GM18861 (cell line): ENCODE measurements around the gene IPCEF1.
A peak's percentile ranks its signal among the peaks of the same experiment; 100 is the strongest.
"Not testable (repeated sequence)": the region's sequence is repeated elsewhere in the genome, so short reads cannot be mapped to it uniquely, and the experiment has no call there.

ENCODE experiments used
- ATAC-seq: cut with Tn5 transposase; IDR thresholded peaks from one replicate; pipeline ENCODE4 v1.9.1; 2021; ENCODE audit not compliant: unreplicated experiment

IPCEF1 gene

GRCh38 chr6:154249499-154250298 lies 106.9 kb downstream of the IPCEF1 start:
- peak; percentile 79 for ATAC-seq

GRCh38 chr6:154247119-154247861 lies 109.3 kb downstream of the IPCEF1 start:
- peak; percentile 32 for ATAC-seq

- ATAC-seq, result no peak
Measured at GRCh38 chr6:154246723-154247118, 109.9 kb downstream of the IPCEF1 start.

GRCh38 chr6:154245506-154245905 lies 111.1 kb downstream of the IPCEF1 start:
- ATAC-seq, result no peak

GRCh38 chr6:154243793-154244750 lies 112.5 kb downstream of the IPCEF1 start:
- no peak for ATAC-seq

- ATAC-seq, result no peak
Measured at GRCh38 chr6:154242617-154243357, 113.8 kb downstream of the IPCEF1 start.

GRCh38 chr6:154241581-154241980 lies 115.0 kb downstream of the IPCEF1 start:
- ATAC-seq, result no peak

- ATAC-seq, result not testable (repeated sequence)
Measured at GRCh38 chr6:154241061-154241460, 115.5 kb downstream of the IPCEF1 start.

- no peak for ATAC-seq
Measured at GRCh38 chr6:154239392-154239791, 117.2 kb downstream of the IPCEF1 start.

GRCh38 chr6:154238831-154239230 lies 117.8 kb downstream of the IPCEF1 start:
- ATAC-seq, result no peak

GRCh38 chr6:154236646-154237301 lies 119.8 kb downstream of the IPCEF1 start:
- no peak for ATAC-seq

- peak; percentile 36 for ATAC-seq
Measured at GRCh38 chr6:154234019-154234772, 122.4 kb downstream of the IPCEF1 start.

GRCh38 chr6:154233383-154233782 lies 123.2 kb downstream of the IPCEF1 start:
- no peak for ATAC-seq

- ATAC-seq, result no peak
Measured at GRCh38 chr6:154232013-154232910, 124.3 kb downstream of the IPCEF1 start.

- ATAC-seq, result no peak
Measured at GRCh38 chr6:154230910-154231595, 125.5 kb downstream of the IPCEF1 start.

GRCh38 chr6:154230393-154230792 lies 126.2 kb downstream of the IPCEF1 start:
- ATAC-seq, result no peak

- peak; percentile 71 for ATAC-seq
Measured at GRCh38 chr6:154229786-154230185, 126.8 kb downstream of the IPCEF1 start.

- no peak for ATAC-seq
Measured at GRCh38 chr6:154228521-154228905, 128.1 kb downstream of the IPCEF1 start.
